Measurements from ENCODE around the gene SBK3.
"Not testable (repeated sequence)": the region's sequence is repeated elsewhere in the genome, so short reads cannot be mapped to it uniquely, and the experiment has no call there.

The SBK3 gene, protein sequence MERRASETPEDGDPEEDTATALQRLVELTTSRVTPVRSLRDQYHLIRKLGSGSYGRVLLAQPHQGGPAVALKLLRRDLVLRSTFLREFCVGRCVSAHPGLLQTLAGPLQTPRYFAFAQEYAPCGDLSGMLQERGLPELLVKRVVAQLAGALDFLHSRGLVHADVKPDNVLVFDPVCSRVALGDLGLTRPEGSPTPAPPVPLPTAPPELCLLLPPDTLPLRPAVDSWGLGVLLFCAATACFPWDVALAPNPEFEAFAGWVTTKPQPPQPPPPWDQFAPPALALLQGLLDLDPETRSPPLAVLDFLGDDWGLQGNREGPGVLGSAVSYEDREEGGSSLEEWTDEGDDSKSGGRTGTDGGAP
- total RNA-seq: 0 to 0.19 (median 0) reads per million in 3 experiments

DNA sequence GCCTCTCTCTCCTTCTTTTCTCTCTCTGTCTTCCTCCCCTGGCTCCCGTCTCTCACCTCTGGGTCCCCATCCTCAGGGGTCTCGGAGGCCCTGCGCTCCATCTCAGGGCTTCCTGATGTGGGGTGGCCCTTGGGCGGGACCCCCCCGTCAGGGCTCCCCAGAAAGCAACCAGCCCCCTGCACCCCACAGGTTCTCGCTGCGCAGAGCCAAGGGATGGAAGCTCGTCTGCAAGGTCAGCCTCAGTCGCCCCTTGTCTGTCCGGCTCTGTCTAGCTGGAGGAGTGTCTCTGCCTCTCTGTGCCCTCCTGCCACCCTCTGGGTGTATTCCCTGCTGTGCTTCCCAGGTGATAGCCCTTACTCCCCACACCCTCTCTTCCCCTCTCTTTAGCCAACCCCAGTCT, at the start of gene SBK3:
Gene SBK3 (minus strand): TSS at position 101 of the 400 bp plus-strand sequence. CDS start 0 bp downstream, at position 101.
- no peak for DNase-seq

DNA sequence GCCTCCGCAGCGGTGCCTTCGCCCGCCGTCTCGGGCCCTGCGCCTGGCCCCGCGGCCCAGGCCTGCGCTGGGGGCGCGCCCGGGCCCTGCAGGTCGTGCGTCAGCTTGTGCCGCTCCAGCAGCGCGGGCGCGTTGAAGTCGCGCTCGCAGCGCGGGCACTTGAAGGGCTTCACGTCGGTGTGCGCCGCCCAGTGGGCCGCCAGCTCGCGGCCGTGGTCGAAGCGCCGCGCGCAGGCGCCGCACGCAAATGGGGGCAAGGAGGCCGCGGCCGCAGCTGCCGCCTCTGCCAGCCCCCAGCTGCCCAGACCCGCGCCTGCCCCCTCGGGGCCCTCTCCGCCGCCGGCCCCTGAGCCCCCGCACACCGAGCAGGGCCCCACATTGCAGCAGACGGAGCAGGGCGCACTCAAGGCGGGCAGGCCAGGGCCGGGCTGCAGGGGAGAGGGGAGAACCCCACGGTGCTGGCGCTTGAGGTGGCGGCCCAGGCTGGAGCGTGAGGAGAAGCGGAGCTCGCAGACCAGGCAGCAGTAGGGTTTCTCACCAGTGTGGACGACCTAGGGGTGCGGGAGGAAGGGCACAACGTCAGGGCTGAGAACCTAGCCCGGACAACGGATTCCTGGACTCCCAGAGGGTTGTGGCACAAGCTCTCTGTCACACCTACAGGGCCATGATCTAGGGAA, 47.9 kb upstream of the SBK3 start:
- no peak for DNase-seq

DNA sequence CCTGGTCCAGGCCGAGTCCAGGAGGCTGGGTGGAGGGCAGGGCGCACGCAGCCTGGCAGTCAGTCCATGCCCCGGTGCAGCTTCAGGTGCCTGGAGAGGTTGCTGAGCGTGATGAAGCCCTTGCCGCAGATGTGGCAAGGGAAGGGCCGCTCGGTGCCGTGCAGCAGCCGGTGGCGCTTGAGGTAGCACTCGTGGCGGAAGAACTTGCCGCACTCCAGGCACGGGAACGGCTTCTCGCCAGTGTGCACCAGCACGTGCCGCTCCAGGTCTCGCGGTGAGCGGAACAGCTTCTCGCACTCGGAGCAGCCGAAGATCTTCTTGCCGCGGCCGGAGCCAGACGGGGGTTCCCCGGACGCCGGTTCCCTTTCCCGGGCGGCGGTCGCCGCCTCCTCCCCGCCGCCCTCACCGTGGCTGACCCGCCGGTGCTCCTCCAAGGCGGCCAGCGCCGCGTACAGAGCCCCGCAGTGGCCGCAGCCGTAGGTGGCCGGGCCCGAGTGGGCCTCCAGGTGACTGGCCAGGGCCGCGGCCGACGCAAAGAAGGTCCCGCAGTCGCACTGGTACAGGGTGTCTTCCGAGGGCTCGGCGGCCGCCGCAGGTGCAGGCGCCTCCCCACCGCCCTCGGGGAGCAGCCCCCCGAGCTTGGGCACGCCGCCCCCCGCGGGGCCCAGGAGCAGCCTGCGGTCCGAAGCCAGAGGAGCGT, 47.2 kb upstream of the SBK3 start:
- no peak for DNase-seq

DNA sequence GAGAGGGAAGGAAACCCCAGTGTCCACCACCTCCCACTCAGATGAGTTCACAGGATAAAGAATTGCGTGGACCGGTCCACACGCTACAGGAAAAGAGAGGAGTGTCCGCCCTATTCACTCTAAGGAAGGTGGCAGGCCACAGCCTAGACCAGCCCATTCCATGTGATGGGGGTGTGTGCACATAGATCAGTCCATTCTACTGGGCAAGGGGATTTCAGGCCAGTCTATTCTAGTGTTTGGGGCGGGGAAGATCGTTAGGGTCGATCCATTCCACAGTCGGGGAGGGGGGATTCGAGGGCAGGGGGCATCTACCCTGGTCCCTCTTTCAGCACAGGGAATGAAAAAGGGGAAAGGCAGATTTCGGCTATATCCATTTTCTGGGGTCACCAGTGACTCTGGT, 46.2 kb upstream of the SBK3 start:
- no peak for DNase-seq

DNA sequence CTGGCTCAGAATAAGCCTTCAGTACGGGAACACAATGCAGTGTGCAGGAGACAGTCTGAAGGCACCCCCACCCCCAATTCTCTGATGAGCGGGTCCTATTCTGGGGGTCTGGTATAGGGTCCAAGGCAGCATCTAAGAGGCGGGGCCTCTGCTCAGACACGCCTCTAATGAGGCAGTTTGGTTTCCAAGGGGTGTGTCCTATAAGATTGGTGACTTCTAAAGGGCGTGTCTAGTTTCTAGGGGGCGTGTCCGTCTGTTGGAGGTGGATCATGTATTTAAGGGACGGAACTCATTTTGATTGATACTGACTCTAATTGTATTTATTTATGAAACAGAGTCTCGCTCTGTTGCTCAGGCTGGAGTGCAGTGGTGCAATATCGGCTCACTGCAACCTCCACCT, 45.3 kb upstream of the SBK3 start:
- no peak for DNase-seq

DNA sequence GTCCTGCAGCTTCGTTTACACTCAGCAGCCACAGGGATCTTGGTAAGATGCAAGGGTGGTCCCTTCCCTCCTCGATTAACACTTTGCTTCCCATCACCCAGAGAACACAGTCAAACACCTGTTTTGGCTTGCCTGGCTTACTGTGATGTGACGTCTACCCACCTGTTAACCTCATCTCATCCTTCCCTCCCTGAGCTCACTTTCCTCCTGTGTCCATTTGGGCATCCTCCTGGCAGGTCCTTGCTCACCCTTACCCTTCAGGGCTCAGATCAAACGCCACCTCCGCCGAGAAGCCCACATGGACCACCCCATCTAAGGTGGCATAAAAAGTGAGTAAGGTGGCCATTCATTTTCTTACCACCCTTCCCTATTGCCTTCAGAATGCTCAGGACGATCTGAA, 44.8 kb upstream of the SBK3 start:
- no peak for DNase-seq

DNA sequence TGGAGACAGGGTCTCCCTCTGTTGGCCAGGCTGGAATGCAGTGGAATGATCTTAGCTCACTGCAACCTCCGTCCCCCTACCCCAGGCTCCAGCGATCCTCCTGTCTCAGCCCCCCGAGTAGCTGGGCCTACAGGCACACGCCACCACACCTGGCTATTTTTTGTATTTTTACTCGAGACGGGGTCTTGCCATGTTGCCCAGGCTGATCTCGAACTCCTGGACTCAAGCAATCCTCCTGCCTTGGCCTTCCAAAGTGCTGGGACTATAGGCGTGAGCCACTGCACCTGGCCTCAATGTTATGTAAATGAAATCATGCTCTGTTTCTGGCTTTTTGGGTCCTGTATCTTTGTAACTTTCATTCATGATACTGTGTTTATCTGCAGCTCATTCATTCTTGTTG, 43.4 kb upstream of the SBK3 start:
- DNase-seq: no peak

DNA sequence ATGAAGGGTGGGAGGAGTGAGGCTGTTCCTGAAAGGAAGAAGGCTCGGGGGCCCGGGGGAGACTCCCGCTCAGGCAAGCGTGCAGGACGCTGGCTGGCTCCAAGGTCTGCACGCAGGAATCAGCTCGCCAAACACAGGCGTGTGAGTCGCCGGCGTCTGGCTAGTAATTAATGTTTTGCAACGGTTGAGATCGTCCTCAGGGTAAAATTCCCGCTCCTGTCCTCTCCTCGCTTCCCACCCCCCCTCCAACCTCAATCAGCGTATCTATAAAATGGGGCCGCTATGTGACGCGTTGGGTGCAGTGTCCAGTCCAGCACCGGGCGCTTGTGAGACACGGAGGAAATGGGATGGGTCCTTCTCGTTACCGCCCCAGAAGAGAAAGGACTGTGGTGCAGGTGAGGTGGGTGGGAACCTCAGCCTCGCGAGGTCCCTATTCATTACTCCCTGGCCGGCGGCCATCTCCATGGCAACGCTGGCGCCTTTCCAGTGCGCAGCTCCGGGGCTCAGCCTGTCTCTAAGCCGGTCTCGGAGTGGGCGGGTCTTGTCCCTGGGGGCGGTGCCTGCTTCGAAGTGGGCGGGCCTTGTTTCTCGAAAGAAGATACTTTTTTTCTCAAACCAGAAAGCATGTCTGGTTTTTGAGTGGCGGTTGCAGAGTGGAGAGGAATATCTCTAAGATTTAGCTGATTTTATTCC, 41.8 kb upstream of the SBK3 start:
- DNase-seq: peak; percentile 87

DNA sequence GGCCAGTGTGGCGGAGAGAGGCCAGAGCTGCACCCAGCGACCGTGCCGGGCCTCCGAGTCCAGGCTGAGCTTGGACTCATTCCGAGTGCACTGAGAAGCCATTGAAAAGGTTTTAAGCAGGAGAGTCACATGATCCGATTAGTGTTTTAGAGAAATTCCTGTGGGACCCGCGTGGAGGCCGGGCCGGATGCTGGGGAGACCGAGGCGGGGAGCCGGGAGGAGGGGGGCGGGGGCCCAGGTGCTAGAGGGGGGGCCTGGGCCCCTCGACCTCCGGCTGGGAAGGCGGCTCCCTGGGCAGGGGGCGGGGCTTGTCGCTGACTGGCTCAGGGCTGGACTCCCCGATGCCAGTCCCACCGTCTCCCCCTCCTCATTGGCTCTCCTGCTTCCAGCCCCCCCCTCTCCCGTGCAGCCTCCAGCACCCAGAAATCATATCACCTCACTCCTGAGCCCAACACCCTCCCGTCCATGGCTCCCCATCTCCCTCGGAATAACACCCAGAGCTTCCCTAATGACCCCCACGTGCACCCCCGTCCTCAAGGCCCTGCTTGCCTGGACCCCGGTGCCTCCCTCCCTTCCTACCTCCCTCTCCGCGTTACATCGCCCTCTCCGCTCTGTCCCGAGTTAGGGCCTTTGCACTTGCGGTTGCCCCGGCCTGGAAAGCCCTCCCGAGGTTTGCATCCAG, 40.5 kb upstream of the SBK3 start:
- DNase-seq: peak; percentile 18

DNA sequence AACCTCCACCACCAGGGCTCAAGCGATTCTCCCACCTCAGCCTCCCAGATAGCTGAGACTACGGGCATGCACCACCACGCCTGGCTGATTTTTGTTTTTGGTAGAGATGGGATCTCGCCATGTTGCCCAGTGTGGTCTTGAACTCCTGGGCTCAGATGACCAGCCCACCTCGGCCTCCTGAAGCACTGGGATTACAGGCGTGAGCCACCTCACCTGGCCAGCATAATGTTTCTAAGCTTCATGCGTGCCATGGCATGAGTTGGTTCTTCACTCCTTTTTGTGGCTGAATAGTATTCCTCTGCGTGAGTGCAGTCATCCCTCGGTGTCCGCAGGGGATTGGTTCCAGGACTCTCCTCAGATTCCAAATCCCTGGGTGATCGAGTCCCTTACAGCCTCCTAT, 39.5 kb upstream of the SBK3 start:
- DNase-seq: no peak

DNA sequence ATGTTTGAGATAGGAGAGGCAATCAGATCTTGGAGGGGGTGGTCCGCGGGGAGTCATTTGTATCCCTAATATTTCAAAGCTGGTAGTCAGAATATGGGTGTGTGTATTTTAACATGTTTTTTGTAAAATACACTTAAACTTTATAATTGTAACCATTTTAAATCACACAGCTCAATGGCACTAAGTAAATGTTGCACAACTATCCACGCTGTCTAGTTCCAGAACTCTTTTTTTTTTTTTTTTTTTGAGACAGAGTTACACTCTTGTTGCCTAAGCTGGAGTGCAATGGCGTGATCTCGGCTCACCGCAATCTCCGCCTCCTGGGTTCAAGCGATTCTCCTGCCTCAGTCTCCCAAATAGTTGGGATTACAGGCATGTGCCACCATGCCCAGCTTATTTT, 38.6 kb upstream of the SBK3 start:
- DNase-seq: not testable (repeated sequence)

DNA sequence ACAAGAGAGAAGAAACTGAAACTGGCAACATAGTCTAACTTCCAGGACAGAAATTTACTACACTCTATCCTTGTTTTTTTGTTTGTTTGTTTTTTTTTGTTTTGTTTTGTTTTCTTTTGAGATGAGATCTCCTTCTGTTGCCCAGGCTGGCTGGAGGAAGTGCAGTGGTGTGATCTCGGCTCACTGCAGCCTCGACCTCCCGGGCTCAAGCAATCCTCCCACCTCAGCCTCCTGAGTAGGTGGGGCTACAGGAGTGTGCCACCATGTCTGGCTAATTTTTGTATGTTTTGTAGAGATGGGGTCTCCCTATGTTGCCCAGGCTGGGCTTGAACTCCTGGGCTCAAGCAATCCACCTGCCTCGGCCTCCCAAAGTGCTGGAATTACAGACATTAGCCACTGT, 36.9 kb upstream of the SBK3 start:
- not testable (repeated sequence) for DNase-seq

DNA sequence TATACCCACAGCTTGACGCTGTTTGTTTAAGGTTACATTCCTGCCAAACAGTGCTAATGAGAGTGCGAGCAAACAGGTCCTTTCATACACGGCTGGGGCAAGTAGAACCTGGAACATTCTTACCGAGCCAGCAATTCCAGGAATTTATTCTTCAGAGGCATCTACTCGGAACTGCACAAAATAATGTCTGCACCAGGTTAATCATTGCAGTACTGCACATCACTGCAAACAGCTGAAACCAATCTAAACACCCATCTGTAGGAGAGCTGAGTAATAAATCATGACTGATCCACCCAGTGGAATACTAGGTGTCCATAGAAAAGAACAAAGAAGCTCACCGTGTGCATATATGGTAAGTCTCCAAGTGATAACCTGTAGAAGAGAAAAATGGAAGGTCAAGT, 36.5 kb upstream of the SBK3 start:
- DNase-seq: no peak

DNA sequence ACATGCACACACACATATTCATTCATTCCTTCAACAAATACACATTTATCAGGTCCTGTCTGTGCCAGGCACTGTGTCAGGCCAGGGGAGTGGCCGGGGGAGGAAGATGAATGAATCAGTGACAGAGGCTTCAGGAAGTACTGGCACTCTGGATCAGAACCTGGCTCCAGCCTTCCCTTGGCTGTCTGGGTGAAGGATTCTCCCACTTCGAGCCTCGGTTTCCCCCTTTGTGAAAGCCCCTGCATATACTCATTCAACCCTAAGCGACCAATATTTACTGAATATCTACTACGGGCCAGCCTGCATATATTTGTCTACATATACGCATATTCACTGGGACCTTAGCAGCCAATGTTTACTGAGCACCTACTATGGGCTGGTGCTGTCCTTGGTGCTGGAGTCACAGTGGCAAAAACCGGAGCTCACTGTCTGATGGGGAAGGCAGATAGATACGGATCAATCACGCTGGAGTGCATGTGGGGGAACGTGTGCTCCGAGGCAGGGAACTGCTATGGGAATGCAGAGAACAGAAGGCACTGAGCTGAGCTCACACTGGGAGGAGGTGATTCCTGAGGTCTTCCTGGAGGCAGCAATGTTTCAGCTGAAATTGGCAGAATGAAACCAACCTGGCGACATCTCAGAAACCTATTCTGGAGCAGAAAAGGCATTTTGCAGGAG, 35.9 kb upstream of the SBK3 start:
- no peak for DNase-seq

DNA sequence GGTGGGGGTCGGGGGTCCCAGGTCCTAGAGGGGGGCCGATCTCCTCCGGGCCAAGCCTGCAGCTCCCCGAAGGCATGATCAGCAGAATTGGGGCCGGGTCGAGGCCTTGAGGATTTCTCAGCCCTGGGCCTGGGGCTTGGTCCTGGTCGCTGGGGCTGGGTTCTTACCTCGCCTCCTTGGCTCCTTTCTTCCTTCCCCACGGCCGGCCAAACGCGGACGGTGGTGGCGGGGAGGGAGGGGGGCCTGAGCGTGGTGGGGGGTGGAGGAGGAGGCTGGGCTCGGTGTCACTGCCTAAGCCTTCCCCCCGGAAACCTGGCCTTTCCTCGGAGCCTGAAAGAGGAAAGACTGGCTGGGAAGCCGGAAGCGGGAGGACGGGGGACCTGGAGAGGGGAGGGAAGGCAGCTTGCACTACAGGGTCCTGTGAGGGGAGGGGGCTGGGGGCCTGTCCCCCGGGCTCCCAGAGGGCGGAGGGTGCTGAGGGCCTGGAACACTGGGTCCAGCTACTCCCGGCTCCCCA, 35.3 kb upstream of the SBK3 start, which contains the start of gene ZNF579:
Gene ZNF579 (minus strand): TSS at position 221 of the 517 bp plus-strand sequence. CDS start 1,209 bp downstream, outside the sequence.
- DNase-seq: peak; percentile 59

DNA sequence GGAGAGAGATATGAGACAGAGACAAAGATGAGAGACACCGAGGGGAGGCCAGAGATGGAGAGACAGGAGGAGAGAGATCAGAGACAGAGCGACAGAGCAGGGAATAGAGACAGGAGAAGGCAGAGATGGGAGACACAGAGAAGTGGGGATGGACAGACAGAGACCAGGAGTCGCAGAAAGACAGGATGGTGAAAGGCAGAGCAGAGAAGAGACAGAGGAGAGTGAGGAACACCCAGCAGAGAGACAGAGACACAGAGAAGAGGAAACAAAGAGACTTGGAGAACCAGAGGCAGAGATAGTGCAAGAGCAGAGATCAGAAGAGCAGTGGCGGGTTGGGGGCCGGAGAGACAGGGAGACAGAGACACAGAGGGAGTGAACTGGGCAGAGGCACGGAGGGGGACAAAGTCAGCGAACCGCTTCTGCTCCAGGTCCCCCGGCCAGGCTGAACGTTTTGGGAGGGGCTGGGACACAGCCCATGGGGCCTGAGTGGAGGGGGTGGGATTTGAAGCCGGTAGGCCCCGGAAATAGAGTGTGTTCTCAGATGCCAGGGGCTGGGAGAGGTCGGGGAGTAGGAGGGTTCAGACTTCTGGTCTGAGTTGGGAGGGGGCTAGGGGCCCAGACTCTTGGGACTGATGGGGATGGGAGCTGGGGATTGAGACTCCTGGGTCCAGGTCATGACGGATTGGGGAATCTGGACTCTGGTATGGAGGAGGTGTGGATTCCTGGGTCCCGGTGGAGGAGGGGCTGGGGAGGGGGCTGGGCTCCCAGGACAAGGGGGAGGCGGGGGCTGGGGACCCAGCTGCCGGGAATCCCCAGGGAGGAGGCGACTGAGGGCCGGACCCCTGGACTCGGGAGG, 34.7 kb upstream of the SBK3 start:
- DNase-seq: no peak

DNA sequence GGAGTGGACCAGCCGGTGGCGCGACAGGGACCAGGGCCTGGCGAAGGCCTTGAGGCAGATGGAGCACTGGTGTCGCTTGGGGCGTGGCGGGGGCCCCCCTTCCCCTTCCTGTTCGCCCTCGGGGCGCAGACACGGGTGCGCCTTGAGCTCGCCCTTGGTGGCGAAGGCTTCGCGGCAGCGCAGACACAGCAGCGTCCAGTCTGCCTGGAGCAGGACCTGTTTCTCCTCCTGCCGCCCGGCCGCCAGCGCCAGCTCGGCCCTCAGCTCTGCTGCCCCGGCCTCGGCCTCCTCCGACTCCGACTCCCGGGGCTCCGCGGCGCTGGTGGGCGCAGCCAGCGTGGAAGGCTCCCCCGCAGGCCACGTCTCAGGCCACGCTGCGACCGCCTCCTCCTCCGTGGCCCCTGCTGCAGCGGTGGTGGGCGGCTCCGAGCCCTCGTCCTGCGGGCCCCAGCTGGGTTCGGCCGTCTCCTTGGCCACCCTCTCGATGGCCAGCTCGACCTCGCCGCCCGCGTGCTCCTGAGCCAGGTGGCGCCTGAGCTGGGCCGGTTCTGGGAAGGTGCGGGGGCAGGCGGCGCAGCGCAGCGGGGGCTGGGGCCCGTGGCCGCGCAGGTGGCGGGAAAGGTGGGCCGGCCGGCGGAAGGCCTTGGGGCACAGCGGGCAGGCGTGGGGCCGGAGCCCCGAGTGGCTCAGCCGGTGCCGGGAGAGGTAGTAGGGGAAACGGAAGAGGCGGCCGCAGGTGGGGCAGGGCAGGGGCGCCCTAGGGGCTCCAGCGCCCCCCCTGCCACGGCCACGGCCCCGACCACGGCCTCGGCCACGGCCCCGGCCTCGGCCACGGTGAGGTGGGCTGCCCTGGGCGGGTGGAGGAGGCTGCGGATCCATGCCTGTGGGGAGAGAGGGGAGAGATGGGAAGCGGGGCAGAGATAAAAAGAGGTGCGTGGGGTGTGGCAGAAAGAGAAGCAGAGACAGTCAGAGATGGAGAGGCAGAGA, 33.7 kb upstream of the SBK3 start:
- no peak for DNase-seq

DNA sequence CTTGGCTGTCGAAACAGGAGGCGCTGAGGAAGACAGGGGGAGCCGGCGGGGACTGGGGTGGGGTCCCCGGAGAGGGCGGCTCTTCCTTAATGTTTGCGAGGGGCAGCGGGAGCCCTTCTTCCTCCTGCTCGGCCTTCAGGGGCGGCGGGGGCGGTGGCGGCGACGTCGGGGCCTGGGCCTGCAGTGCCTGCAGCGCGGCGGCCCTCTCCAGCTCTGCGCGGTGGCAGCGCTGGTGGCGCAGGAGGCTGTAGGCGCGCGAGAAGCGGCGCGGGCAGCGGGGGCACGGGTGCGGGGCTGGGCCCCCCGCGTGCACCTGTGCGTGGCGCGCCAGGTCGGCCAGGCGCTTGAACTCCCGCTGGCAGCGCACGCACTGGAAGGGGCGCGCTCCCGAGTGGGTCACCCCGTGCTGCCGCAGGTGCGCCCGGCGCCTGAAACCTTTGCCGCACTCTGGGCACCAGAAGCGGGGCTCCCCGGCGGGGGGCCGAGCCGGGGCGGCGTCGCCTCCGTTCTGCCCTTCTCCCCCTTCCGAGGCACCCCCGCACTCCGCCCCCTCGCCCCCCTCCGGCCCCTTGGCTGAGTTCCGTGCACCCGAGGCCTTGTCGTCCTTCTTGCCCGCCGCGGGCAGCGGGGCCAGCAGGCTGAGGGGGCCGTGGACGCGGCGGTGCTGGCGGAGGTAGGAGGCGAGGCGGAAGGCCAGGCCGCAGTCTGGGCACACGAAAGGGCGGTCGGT, 32.9 kb upstream of the SBK3 start:
- DNase-seq: no peak

DNA sequence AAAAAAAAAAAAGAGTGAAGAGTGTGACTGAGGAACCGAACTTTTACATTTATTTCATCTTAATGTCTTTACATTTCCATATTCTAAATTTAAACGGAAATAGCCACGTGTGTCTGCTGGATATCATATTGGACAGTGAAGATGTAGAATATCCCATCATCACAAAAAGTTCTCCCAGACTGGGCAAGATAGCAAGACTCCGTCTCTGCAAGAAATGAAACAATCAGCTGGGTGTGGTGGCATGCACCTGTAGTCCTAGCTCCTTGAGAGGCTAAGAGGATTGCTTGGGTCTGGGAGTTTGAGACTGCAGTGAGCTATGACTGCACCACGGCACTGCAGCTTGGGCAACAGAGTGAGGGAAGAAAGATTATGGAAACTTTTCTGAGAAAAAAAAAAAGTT, 31.4 kb upstream of the SBK3 start:
- DNase-seq: no peak

Data from central memory CD4-positive, alpha-beta T cell (primary cell).